Measurements from ENCODE around the gene DYDC2. TPM values are rescaled to one million over a fixed set of nuclear protein-coding genes. Genes with fewer than 3 reads are reported as not detected.
"Not testable (repeated sequence)": the region's sequence is repeated elsewhere in the genome, so short reads cannot be mapped to it uniquely, and the experiment has no call there.

Gene DYDC2
- total RNA-seq, 1 donor from 2014 or later = 3.0 TPM

GRCh38 chr10:80414142-80414895 lies 57.7 kb downstream of the DYDC2 start:
- Histone ChIP-seq H3K27me3 (ENCODE audit: control insufficient read depth, insufficient read depth, low read length) (no peaks in the 10 kb centered on the region), H3K4me3 (ENCODE audit: low read depth, low read length) (no peak overlapping the region), H3K36me3 (ENCODE audit: control insufficient read depth, insufficient read depth, low read length) (no peaks in the 10 kb centered on the region)
- no peak for DNase-seq (ENCODE audit: low read depth)
- TF ChIP-seq CTCF (IDR thresholded peaks at IDR 0.05; ENCODE audit: insufficient read depth, low read length, poor library complexity, severe bottlenecking) = no peak

- H3K27me3 ChIP-seq (ENCODE audit: control insufficient read depth, insufficient read depth, low read length) = no peaks in the 10 kb centered on the region
- no peak for DNase-seq (ENCODE audit: low read depth)
- TF ChIP-seq CTCF (IDR thresholded peaks at IDR 0.05; ENCODE audit: insufficient read depth, low read length, poor library complexity, severe bottlenecking) = no peak
- no peaks in the 10 kb centered on the region for H3K36me3 ChIP-seq (ENCODE audit: control insufficient read depth, insufficient read depth, low read length)
- no peak overlapping the region for H3K4me3 ChIP-seq (ENCODE audit: low read depth, low read length)
Observed at GRCh38 chr10:80415734-80416478, 59.3 kb downstream of the DYDC2 start.

DNA sequence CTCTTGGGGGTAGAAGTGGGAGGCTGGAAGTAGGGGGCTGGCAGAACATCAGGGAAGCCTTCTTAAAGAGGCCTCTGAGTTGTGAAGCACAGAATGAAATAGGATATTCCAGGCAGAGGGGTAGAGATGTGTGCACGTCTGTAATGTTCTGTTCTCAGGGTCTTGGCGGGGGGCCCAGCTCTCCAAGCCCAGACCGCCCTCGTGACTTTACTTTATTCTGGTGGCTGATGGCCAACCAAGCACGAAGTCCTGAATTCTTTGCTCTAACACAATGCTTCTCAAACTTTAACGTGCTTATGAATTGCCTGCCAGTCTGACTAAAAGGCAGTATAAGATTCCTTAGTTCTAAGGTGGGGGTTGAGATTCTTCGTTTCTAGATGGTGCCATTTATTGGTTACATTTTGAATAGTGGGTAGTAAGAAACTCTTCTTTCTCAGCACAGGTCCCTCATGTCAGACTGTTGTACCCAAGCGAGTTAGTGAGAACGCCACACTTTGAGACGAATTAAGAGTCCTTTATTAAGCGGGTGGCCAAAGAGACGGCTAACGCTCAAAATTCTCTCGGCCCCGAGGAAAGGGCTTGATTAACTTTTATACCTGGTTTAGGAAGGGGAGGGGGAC lies 60.0 kb downstream of the DYDC2 start:
- no peaks in the 10 kb centered on the region for H3K36me3 ChIP-seq (ENCODE audit: control insufficient read depth, insufficient read depth, low read length)
- H3K27me3 ChIP-seq (ENCODE audit: control insufficient read depth, insufficient read depth, low read length) = no peaks in the 10 kb centered on the region
- no peak overlapping the region for H3K4me3 ChIP-seq (ENCODE audit: low read depth, low read length)
- no peak for DNase-seq (ENCODE audit: low read depth)
- TF ChIP-seq CTCF (IDR thresholded peaks at IDR 0.05; ENCODE audit: insufficient read depth, low read length, poor library complexity, severe bottlenecking) = no peak

DNA sequence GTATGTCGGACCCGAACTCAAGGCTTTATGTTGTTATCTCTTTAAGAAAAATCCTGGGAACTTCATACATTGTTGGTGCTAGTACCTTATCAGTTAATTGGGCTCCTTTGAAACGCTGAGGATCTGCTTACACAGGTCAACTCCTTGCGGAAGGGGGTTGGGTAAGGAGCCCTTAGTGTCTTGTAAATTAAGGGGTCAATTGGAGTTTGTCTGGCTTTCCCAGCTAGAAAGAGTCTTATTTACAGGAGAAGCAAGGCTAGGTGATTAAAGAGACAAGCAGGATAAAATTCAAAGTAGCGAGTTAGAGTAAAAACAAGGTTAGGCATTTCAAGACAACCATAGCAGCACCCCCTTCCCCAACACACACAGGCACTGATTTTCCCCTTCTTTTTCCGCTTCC lies 60.7 kb downstream of the DYDC2 start:
- not testable (repeated sequence) for H3K27me3 ChIP-seq (ENCODE audit: control insufficient read depth, insufficient read depth, low read length); H3K4me3 ChIP-seq (ENCODE audit: low read depth, low read length); DNase-seq (ENCODE audit: low read depth); H3K36me3 ChIP-seq (ENCODE audit: control insufficient read depth, insufficient read depth, low read length)

Other genes starting within 250 kb of the DYDC2 start
- gene PLAC9, start 224.1 kb upstream of the DYDC2 start, total RNA-seq = not detected in 2 replicates
- 182 and 199 TPM in 2 replicates for gene ANXA11, start 151.2 kb upstream of the DYDC2 start, total RNA-seq
- gene MAT1A, start 67.1 kb upstream of the DYDC2 start, total RNA-seq = 0.38 TPM in 1 of 2 replicates, not detected in the other
- not detected in 2 replicates for gene DYDC1, start within 50 bp of the DYDC2 start, total RNA-seq
- 64.4 and 72.4 TPM in 2 replicates for gene PRXL2A, start 51.8 kb downstream of the DYDC2 start, total RNA-seq
- 111 and 116 TPM in 2 replicates for gene TSPAN14, start 97.5 kb downstream of the DYDC2 start, total RNA-seq
- gene SH2D4B, start 181.1 kb downstream of the DYDC2 start, total RNA-seq = not detected in 2 replicates